NCI-H1930 (cell line): ENCODE measurements around the gene TNFRSF11A.

Experiments used
- DNase-seq, 2 experiments: peaks; one replicate each; lab custom pipeline; 2025; lab: John Stamatoyannopoulos, UW

Gene TNFRSF11A

GRCh38 chr18:62345909-62346308 is 20.8 kb downstream of the TNFRSF11A start:
- DNase-seq = no peak

- no peak for DNase-seq
Measured at GRCh38 chr18:62346333-62347088, 21.4 kb downstream of the TNFRSF11A start.

GRCh38 chr18:62347089-62347506 is 22.0 kb downstream of the TNFRSF11A start:
- DNase-seq = no peak

- no peak for DNase-seq
Measured at GRCh38 chr18:62348474-62348873, 23.4 kb downstream of the TNFRSF11A start.

- no peak for DNase-seq
Measured at GRCh38 chr18:62353170-62353569, 28.1 kb downstream of the TNFRSF11A start.

GRCh38 chr18:62354151-62354550 is 29.0 kb downstream of the TNFRSF11A start:
- no peak for DNase-seq

GRCh38 chr18:62357079-62357719 is 32.1 kb downstream of the TNFRSF11A start:
- no peak for DNase-seq

GRCh38 chr18:62360805-62361204 is 35.7 kb downstream of the TNFRSF11A start:
- DNase-seq = no peak

GRCh38 chr18:62361288-62361687 is 36.2 kb downstream of the TNFRSF11A start:
- no peak for DNase-seq

- DNase-seq = no peak
Measured at GRCh38 chr18:62364558-62364957, 39.4 kb downstream of the TNFRSF11A start.

GRCh38 chr18:62365420-62365819 is 40.3 kb downstream of the TNFRSF11A start:
- no peak for DNase-seq

GRCh38 chr18:62366992-62367391 is 41.9 kb downstream of the TNFRSF11A start:
- DNase-seq = no peak

GRCh38 chr18:62368100-62368499 is 43.0 kb downstream of the TNFRSF11A start:
- no peak for DNase-seq

GRCh38 chr18:62369129-62369644 is 44.1 kb downstream of the TNFRSF11A start:
- no peak for DNase-seq

GRCh38 chr18:62370366-62370765 is 45.3 kb downstream of the TNFRSF11A start:
- DNase-seq = no peak

GRCh38 chr18:62371436-62371835 is 46.3 kb downstream of the TNFRSF11A start:
- DNase-seq = no peak

- peak in 1 of 2 experiments; percentile 11 for DNase-seq
Measured at GRCh38 chr18:62372156-62372555, 47.0 kb downstream of the TNFRSF11A start.

GRCh38 chr18:62372882-62373281 is 47.8 kb downstream of the TNFRSF11A start:
- no peak for DNase-seq

GRCh38 chr18:62374410-62374965 is 49.4 kb downstream of the TNFRSF11A start:
- DNase-seq = no peak

GRCh38 chr18:62377131-62377807 is 52.2 kb downstream of the TNFRSF11A start:
- DNase-seq = no peak

- DNase-seq = no peak
Measured at GRCh38 chr18:62379051-62379450, 53.9 kb downstream of the TNFRSF11A start.

- DNase-seq = no peak
Measured at GRCh38 chr18:62381373-62381772, 56.3 kb downstream of the TNFRSF11A start.
